Neuronal stem cell (in vitro differentiated cells): ENCODE results near the gene SCPEP1.

Source experiments
- DNase-seq: peaks from one replicate; pipeline ENCODE4 v3.0.0-alpha.2; 2013; ENCODE audit warnings: low spot score
- H2AFZ ChIP-seq: one replicate; pipeline ENCODE4 v1.6.1; 2013; ENCODE audit warnings: mild to moderate bottlenecking, low read length, inconsistent platforms
- H2AK5ac ChIP-seq: 2 replicates; pipeline ENCODE4 v1.6.1; 2013; ENCODE audit warnings: low read depth, mild to moderate bottlenecking, inconsistent platforms, low read length, moderate library complexity, mixed read lengths
- H2BK120ac ChIP-seq: 2 replicates; pipeline ENCODE4 v1.6.1; 2013; ENCODE audit warnings: low read depth, mild to moderate bottlenecking, inconsistent platforms, low read length, moderate library complexity, mixed read lengths
- H2BK12ac ChIP-seq: one replicate; pipeline ENCODE4 v1.6.1; 2013; ENCODE audit warnings: low read length, inconsistent platforms
- H2BK15ac ChIP-seq: 2 replicates; pipeline ENCODE4 v1.6.1; 2013; ENCODE audit warnings: mild to moderate bottlenecking, low read length, inconsistent platforms, mixed read lengths
- H2BK5ac ChIP-seq: one replicate; pipeline ENCODE4 v1.6.1; 2013; ENCODE audit warnings: inconsistent platforms, mild to moderate bottlenecking, low read length, moderate library complexity
- H3K14ac ChIP-seq: one replicate; pipeline ENCODE4 v1.6.1; 2013; ENCODE audit warnings: low read length, inconsistent platforms
- H3K18ac ChIP-seq: 2 replicates; pipeline ENCODE4 v1.6.1; 2013; ENCODE audit warnings: low read length, inconsistent platforms
- H3K23ac ChIP-seq: 2 replicates; pipeline ENCODE4 v1.6.1; 2013; ENCODE audit warnings: low read depth, mild to moderate bottlenecking, mixed read lengths, low read length, inconsistent platforms; ENCODE audit not compliant: poor library complexity
- H3K27ac ChIP-seq: replicated peaks from 3 replicates; pipeline ENCODE4 v1.5.1; 2013; ENCODE audit warnings: low read length, inconsistent platforms
- H3K27me3 ChIP-seq, 3 experiments: 2 replicates each; pipeline ENCODE4 v1.6.1; 2013; ENCODE audit warnings: low read length in 3 of 3, mild to moderate bottlenecking in 2 of 3, inconsistent platforms in 1 of 3, low read depth in 1 of 3, mixed read lengths in 1 of 3, moderate library complexity in 1 of 3; ENCODE audit not compliant: control insufficient read depth in 3 of 3, insufficient read depth in 3 of 3
- H3K36me3 ChIP-seq, 2 donors: replicated peaks in 1 of 2; 2 replicates each; pipeline ENCODE4 v1.6.1; 2013; ENCODE audit warnings: low read length in 2 of 2; ENCODE audit not compliant: control insufficient read depth in 2 of 2, insufficient read depth in 2 of 2
- H3K4ac ChIP-seq: 2 replicates; pipeline ENCODE4 v1.6.1; 2013; ENCODE audit warnings: inconsistent platforms, mild to moderate bottlenecking, low read length, moderate library complexity
- H3K4me1 ChIP-seq, 2 donors: 1 replicate in 1 of 2; 2 replicates in 1 of 2; pipeline ENCODE4 v1.6.1; 2013; ENCODE audit warnings: low read length in 2 of 2, low read depth in 1 of 2; ENCODE audit not compliant: control insufficient read depth in 2 of 2, insufficient read depth in 1 of 2
- H3K4me2 ChIP-seq: one replicate; pipeline ENCODE4 v1.6.1; 2013; ENCODE audit warnings: mild to moderate bottlenecking, low read length, inconsistent platforms; ENCODE audit not compliant: insufficient read depth, poor library complexity, severe bottlenecking
- H3K4me3 ChIP-seq, 2 donors: 2 replicates each; pipeline ENCODE4 v1.5.1; 2013; ENCODE audit warnings: low read length in 2 of 2, mild to moderate bottlenecking in 2 of 2, inconsistent platforms in 1 of 2, moderate library complexity in 1 of 2
- H3K79me1 ChIP-seq: one replicate; pipeline ENCODE4 v1.6.1; 2013; ENCODE audit warnings: low read depth, mild to moderate bottlenecking, inconsistent platforms, low read length, moderate library complexity
- H3K9ac ChIP-seq: one replicate; pipeline ENCODE4 v1.6.1; 2013; ENCODE audit warnings: mild to moderate bottlenecking, low read depth, low read length, inconsistent platforms; ENCODE audit not compliant: poor library complexity
- H3K9me3 ChIP-seq, 2 donors: replicated peaks in 1 of 2; 2 replicates each; pipeline versions ENCODE3 to v1.6.1; 2013; ENCODE audit warnings: low read length in 2 of 2, mild to moderate bottlenecking in 2 of 2, inconsistent platforms in 1 of 2, low read depth in 1 of 2, mixed read lengths in 1 of 2, moderate library complexity in 1 of 2; ENCODE audit not compliant: control insufficient read depth in 2 of 2, insufficient read depth in 1 of 2
- H4K8ac ChIP-seq: one replicate; pipeline ENCODE4 v1.6.1; 2013; ENCODE audit warnings: low read depth, mild to moderate bottlenecking, inconsistent platforms, low read length, moderate library complexity
- H4K91ac ChIP-seq: one replicate; pipeline ENCODE4 v1.6.1; 2013; ENCODE audit warnings: low read length, low read depth, mild to moderate bottlenecking, inconsistent platforms; ENCODE audit not compliant: poor library complexity
- WGBS, 2 donors: extraction: QIAGEN DNeasy Blood & Tissue Kit; methylation state at CpG; one replicate each; pipeline ENCODE4 v1.1.7; 2013; ENCODE audit warnings: missing lambda C conversion rate in 2 of 2, mixed read lengths in 1 of 2; ENCODE audit not compliant: insufficient read length in 2 of 2, insufficient replicate concordance in 1 of 2; ENCODE audit errors: extremely low coverage in 2 of 2; 5-methylcytosine and 5-hydroxymethylcytosine counted together

SCPEP1 gene

DNA sequence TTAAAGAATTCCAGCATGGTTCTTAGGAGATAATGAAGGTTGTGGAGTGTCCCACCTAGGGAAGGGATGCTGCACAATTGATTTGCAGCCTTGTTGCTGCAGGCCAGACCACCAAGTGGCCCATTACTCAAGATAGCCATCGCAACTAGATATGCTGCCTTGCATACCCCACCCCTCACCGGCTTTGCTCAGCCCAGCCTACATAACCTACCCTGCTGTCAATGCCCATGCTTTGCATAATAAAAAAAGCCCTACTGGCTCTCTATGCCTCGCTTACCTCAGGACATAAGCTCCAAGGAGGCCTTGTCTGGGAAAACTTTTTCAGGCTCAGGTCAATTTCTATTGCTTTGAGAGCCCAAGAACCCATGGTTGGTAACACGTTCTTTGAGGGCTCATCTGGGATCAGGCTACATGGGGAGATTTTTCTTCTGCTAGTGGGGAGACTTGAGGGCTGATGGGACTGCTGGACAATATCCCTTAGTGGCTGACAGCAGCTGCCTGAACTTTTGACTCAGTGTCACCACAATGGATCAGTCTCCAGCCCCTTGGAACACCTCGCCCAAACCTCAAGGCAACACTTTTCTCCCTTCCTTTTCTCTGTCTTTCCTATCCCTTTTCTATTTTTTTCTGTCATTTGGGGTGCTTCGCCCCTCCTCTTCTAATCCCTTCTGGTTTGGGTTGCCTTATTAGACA, 38.3 kb downstream of the SCPEP1 start:
- Histone ChIP-seq H3K4me3 (no peak overlapping the region), H3K27me3 (no peaks in the 10 kb centered on the region), H2BK15ac (no peak overlapping the region), H3K79me1 (no peaks in the 10 kb centered on the region), H3K9ac (no peak overlapping the region), H4K91ac (no peak overlapping the region), H4K8ac (no peak overlapping the region), H2BK12ac (no peak overlapping the region), H3K14ac (no peak overlapping the region), H3K4me1 (peaks cover 2 to 4% of the 10 kb centered on the region in 2 donors), H2AFZ (no peak overlapping the region), H2AK5ac (no peak overlapping the region), H3K4me2 (no peak overlapping the region), H3K36me3 (no peaks in the 10 kb centered on the region), H3K23ac (no peak overlapping the region), H3K18ac (no peak overlapping the region), H2BK120ac (no peak overlapping the region), H2BK5ac (no peak overlapping the region), H3K4ac (no peak overlapping the region), H3K9me3 (peaks cover 2 to 7% of the 10 kb centered on the region in 2 donors), H3K27ac (no peak overlapping the region)
- no peak for DNase-seq
- no CpG with 5 or more reads among the region's 6 CpGs for WGBS, 2 donors

DNA sequence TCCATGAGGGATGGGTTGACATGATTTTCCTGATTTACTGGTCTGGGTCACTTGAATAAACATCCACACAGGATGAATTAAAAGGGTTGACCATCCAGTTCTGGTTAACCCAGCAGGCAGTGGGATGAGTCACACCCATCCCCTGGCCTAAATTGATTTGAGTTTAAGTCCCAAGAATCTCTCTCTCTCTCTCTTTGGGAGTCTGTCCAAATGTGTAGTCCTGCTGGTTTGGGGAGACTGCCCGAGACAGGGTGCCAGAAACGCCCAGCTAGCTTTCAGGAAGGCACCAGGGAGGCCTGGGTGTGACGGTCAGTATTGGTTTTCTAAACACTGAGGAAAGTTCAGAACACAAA, 38.8 kb downstream of the SCPEP1 start:
- no peak overlapping the region for H2BK12ac ChIP-seq
- H3K18ac ChIP-seq, result no peak overlapping the region
- H3K4me1 ChIP-seq, result peaks cover 2 to 4% of the 10 kb centered on the region in 2 donors
- no peak overlapping the region for H3K14ac ChIP-seq
- H3K27ac ChIP-seq, result no peak overlapping the region
- no peak overlapping the region for H2BK5ac ChIP-seq
- no peak overlapping the region for H3K23ac ChIP-seq
- H3K9ac ChIP-seq, result no peak overlapping the region
- H3K79me1 ChIP-seq, result no peaks in the 10 kb centered on the region
- H3K27me3 ChIP-seq, result no peaks in the 10 kb centered on the region
- no peak overlapping the region for H2AK5ac ChIP-seq
- H4K8ac ChIP-seq, result no peak overlapping the region
- H3K9me3 ChIP-seq, result peaks cover 1 to 7% of the 10 kb centered on the region in 2 donors
- H4K91ac ChIP-seq, result no peak overlapping the region
- H3K36me3 ChIP-seq, result no peaks in the 10 kb centered on the region
- no peak overlapping the region for H2BK15ac ChIP-seq
- H3K4ac ChIP-seq, result no peak overlapping the region
- H3K4me2 ChIP-seq, result no peak overlapping the region
- WGBS, 2 donors, result no CpG with 5 or more reads among the region's 3 CpGs
- DNase-seq, result no peak
- H3K4me3 ChIP-seq, result no peak overlapping the region
- no peak overlapping the region for H2AFZ ChIP-seq
- no peak overlapping the region for H2BK120ac ChIP-seq

DNA sequence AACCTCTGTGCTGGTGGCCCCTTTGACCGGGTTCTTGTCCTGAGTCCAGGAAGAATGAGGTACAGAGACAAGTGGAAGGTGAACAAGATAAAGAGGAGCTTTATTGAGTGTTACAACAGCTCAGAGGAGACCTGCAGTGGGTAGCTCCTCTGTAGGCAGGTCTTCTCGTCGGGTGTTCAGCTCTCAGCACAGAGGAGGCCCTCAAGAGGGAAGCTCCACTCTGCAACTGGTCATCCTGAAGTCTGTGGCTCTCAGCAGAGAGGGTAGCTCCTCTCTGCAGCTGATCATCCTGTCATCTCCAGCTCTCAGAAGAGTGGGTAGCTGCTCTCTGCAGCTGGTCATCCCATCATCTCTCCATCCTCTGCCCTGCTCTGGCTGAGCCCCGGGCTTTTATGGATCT, 39.7 kb downstream of the SCPEP1 start:
- Histone ChIP-seq H2BK12ac (no peak overlapping the region), H2AFZ (peak overlapping the region; percentile 19), H3K27ac (no peak overlapping the region), H2BK120ac (no peak overlapping the region), H3K4me1 (peaks cover 2 to 4% of the 10 kb centered on the region in 2 donors), H4K8ac (no peak overlapping the region), H3K4ac (no peak overlapping the region), H3K14ac (no peak overlapping the region), H3K9ac (no peak overlapping the region), H3K27me3 (no peaks in the 10 kb centered on the region), H3K36me3 (no peaks in the 10 kb centered on the region), H3K9me3 (peaks cover 3 to 7% of the 10 kb centered on the region in 2 donors), H3K23ac (no peak overlapping the region), H3K18ac (no peak overlapping the region), H2BK15ac (no peak overlapping the region), H3K79me1 (no peaks in the 10 kb centered on the region), H4K91ac (no peak overlapping the region), H2BK5ac (no peak overlapping the region), H3K4me2 (no peak overlapping the region), H2AK5ac (no peak overlapping the region), H3K4me3 (no peak overlapping the region)
- no CpG with 5 or more reads among the region's 4 CpGs for WGBS, 2 donors
- no peak for DNase-seq

DNA sequence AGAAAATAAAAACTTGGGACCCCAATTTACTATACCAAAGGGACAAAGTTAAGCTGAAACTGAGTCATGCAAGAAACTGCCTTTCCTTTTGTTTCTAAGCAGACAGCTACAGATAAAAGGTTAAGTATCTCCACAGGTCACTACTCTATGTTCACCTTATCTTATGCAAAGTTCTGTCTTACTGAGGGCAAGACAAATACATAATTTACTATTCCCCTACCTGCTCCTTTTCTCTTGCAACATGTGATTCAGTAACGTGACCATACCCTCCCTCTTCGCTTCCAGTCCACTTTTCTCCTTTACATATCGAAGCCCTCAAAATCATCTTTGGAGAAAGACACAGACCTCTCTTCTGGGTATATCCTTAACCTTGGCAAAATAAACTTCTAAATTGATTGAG, 42.3 kb downstream of the SCPEP1 start:
- Histone ChIP-seq H2BK5ac (no peak overlapping the region), H3K4me1 (peaks cover 2 to 4% of the 10 kb centered on the region in 2 donors), H4K91ac (no peak overlapping the region), H4K8ac (no peak overlapping the region), H2AK5ac (no peak overlapping the region), H3K36me3 (no peaks in the 10 kb centered on the region), H2BK15ac (no peak overlapping the region), H3K4ac (no peak overlapping the region), H2BK120ac (no peak overlapping the region), H3K9ac (no peak overlapping the region), H3K9me3 (peaks cover 3 to 7% of the 10 kb centered on the region in 2 donors), H3K14ac (no peak overlapping the region), H3K18ac (no peak overlapping the region), H2BK12ac (no peak overlapping the region), H3K23ac (no peak overlapping the region), H3K4me2 (no peak overlapping the region), H2AFZ (no peak overlapping the region), H3K4me3 (no peak overlapping the region), H3K79me1 (no peaks in the 10 kb centered on the region), H3K27me3 (no peaks in the 10 kb centered on the region), H3K27ac (no peak overlapping the region)
- no CpG with 5 or more reads among the region's 3 CpGs for WGBS, 2 donors
- DNase-seq, result no peak
